Colonic mucosa (tissue), 4 donors: ENCODE measurements around the gene VSX1. TPM values are rescaled to one million over a fixed set of nuclear protein-coding genes. Genes with fewer than 3 reads are reported as not detected.

Source experiments
- DNase-seq: peaks from one replicate; pipeline ENCODE4 v3.0.0-alpha.2; 2020
- H3K27ac ChIP-seq: fragments of 200-600 bp; one replicate; pipeline ENCODE4 v1.8.0; 2021
- H3K27me3 ChIP-seq: fragments of 200-600 bp; one replicate; pipeline ENCODE4 v1.8.0; 2021
- H3K36me3 ChIP-seq: fragments of 200-600 bp; one replicate; pipeline ENCODE4 v1.8.0; 2021
- H3K4me1 ChIP-seq: fragments of 200-600 bp; one replicate; pipeline ENCODE4 v1.8.0; 2021; ENCODE audit warnings: mild to moderate bottlenecking
- H3K4me3 ChIP-seq: fragments of 200-600 bp; one replicate; pipeline ENCODE4 v1.8.0; 2021
- H3K9ac ChIP-seq, 2 donors: one replicate each; pipeline ENCODE4 v1.7.0; 2013; ENCODE audit warnings: control low read depth in 2 of 2, low read depth in 2 of 2, low read length in 2 of 2
- H3K9me3 ChIP-seq: fragments of 200-600 bp; one replicate; pipeline ENCODE4 v1.8.0; 2021
- intact Hi-C: fragments of 100-400 bp; cut with DNase I; formaldehyde crosslinking; loops from one replicate; pipeline ENCODE4 v1.14.1; 2022
- total RNA-seq, 2 donors: library from RNA; stranded (reverse); fragmentation: NEBNext Ultra II Directional in 1 of 2; extraction: Animal tissue kit (Norgen Biotek cat#: 25700) in 1 of 2; gene quantifications; one replicate each; pipeline ENCODE4 v1.2.1, GENCODE V29; 2021
- TF ChIP-seq, protein P1 (sequence below): fragments of 200-600 bp; IDR thresholded peaks from one replicate; pipeline ENCODE4 v1.8.0; 2022; ENCODE audit warnings: antibody characterized with exemption, mild to moderate bottlenecking
- donor health status: healthy.
- donor health status: DM: no; HTN: no; CAD: no.
- donor health status: DM: no; HTN: no; CAD: no.

Gene VSX1
- total RNA-seq, 2 donors from 2014 or later: not detected

DNA sequence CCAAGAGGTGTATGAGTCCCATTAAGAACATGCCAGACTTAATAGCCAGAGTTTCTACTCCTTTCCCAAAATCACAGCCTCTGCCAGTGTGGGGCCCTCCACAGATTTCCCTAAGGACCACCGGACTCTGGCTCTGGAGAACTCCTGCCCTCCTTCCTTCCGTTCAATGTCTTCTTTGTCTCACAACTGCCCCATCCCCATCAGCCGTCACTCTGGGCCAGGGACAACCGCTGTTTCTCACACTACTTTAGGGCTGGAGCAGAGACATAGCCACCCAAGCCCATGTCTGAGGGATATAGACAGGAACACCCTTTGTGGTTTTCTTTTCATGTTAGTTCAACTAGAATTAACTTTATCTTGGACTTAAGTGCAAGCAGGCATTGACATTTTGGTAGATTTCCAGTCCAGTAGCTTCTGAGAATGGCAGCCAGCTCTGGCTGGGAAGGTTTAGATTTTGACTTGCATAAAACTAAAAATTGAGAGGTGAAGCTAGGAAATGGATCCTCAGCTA, 17.3 kb downstream of the VSX1 start:
- H3K27me3 ChIP-seq: no peaks in the 10 kb centered on the region
- intact Hi-C loops: loop anchor here (1.0 to 10.0 kb wide), 2 partner anchors 70 to 340 kb away; partner anchors contain the start of gene GINS1
- H3K4me1 ChIP-seq: no peaks in the 10 kb centered on the region
- H3K4me3 ChIP-seq: no peak overlapping the region
- TF ChIP-seq, protein P1, sequence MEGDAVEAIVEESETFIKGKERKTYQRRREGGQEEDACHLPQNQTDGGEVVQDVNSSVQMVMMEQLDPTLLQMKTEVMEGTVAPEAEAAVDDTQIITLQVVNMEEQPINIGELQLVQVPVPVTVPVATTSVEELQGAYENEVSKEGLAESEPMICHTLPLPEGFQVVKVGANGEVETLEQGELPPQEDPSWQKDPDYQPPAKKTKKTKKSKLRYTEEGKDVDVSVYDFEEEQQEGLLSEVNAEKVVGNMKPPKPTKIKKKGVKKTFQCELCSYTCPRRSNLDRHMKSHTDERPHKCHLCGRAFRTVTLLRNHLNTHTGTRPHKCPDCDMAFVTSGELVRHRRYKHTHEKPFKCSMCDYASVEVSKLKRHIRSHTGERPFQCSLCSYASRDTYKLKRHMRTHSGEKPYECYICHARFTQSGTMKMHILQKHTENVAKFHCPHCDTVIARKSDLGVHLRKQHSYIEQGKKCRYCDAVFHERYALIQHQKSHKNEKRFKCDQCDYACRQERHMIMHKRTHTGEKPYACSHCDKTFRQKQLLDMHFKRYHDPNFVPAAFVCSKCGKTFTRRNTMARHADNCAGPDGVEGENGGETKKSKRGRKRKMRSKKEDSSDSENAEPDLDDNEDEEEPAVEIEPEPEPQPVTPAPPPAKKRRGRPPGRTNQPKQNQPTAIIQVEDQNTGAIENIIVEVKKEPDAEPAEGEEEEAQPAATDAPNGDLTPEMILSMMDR: no peak
- H3K9me3 ChIP-seq: no peaks in the 10 kb centered on the region
- no peak overlapping the region for H3K27ac ChIP-seq
- DNase-seq: no peak
- no peak overlapping the region for H3K9ac ChIP-seq
- H3K36me3 ChIP-seq: no peaks in the 10 kb centered on the region

DNA sequence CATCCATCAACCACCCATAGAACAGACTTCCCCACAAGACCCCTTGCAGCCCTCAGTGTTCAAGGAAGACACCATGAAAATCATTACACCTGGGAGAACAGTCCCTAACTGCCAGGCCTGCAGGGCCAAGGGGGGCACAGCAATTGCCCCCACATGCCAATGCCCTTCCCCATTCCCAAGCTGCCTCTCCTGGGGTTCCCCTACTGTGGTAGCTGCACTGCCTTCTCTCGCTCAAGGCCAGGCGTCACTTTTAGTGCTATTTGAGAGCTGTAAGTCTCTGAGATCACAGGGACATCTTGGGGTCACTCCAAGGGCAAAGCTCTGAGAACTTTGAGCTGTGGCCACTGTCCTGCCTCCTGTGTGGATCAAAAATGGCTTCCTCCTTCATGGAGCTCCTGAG, 18.0 kb downstream of the VSX1 start:
- TF ChIP-seq, protein P1: no peak
- no peaks in the 10 kb centered on the region for H3K9me3 ChIP-seq
- H3K36me3 ChIP-seq: no peaks in the 10 kb centered on the region
- no peaks in the 10 kb centered on the region for H3K27me3 ChIP-seq
- intact Hi-C loops: loop anchor here (10.0 kb wide), 1 partner anchor 341 kb away; the partner anchor contains the start of gene GINS1
- no peaks in the 10 kb centered on the region for H3K4me1 ChIP-seq
- no peak for DNase-seq
- H3K27ac ChIP-seq: no peak overlapping the region
- H3K4me3 ChIP-seq: no peak overlapping the region
- no peak overlapping the region for H3K9ac ChIP-seq

DNA sequence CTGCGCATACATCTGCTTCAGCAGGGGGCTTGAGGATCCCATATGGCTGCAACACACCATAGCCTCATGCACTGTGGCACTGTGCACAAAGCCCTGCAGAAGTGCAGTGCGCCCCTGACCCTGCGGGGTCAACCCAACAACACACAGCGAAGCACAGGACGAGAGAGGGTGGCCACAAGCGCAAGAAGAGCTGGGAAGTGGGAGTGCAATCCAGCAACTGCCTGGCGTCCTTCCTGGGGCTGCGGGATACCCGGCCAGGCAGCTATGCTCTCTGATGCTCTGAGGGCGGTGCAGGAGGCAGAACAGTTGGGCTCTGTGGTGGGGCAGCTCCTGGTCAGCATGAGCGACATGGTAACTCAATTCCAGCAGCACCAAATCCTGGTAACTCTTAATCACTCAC, 18.4 kb downstream of the VSX1 start:
- Histone ChIP-seq H3K9ac (no peak overlapping the region), H3K4me1 (no peaks in the 10 kb centered on the region), H3K27ac (no peak overlapping the region), H3K36me3 (no peaks in the 10 kb centered on the region), H3K4me3 (no peak overlapping the region), H3K27me3 (no peaks in the 10 kb centered on the region), H3K9me3 (no peaks in the 10 kb centered on the region)
- intact Hi-C loops: loop anchor here (10.0 kb wide), 1 partner anchor 341 kb away; the partner anchor contains the start of gene GINS1
- DNase-seq: no peak
- TF ChIP-seq, protein P1: no peak

DNA sequence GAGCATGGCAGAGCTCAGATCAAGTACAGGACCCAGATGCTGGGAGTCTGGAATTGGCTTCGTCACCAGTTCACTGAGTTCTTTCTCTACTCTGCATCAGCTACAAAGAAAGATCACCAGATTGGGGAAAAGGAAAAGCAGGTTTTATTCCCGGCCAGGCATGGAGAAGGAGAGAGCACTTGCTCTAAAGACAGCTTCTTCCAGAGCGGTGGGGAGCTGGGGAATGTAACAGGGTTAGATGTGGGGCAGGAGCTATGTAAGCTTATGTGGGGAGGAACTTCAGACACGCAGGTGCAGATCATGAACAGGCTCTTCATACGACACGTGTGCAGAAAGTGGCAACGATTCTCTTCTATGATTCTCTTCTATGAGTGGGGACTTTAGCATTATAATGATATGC, 19.1 kb downstream of the VSX1 start:
- Histone ChIP-seq H3K36me3 (no peaks in the 10 kb centered on the region), H3K9ac (no peak overlapping the region), H3K9me3 (no peaks in the 10 kb centered on the region), H3K4me3 (no peak overlapping the region), H3K4me1 (no peaks in the 10 kb centered on the region), H3K27ac (no peak overlapping the region), H3K27me3 (no peaks in the 10 kb centered on the region)
- TF ChIP-seq, protein P1: no peak
- DNase-seq: no peak
- intact Hi-C loops: loop anchor here (10.0 kb wide), 1 partner anchor 342 kb away; the partner anchor contains the start of gene GINS1

DNA sequence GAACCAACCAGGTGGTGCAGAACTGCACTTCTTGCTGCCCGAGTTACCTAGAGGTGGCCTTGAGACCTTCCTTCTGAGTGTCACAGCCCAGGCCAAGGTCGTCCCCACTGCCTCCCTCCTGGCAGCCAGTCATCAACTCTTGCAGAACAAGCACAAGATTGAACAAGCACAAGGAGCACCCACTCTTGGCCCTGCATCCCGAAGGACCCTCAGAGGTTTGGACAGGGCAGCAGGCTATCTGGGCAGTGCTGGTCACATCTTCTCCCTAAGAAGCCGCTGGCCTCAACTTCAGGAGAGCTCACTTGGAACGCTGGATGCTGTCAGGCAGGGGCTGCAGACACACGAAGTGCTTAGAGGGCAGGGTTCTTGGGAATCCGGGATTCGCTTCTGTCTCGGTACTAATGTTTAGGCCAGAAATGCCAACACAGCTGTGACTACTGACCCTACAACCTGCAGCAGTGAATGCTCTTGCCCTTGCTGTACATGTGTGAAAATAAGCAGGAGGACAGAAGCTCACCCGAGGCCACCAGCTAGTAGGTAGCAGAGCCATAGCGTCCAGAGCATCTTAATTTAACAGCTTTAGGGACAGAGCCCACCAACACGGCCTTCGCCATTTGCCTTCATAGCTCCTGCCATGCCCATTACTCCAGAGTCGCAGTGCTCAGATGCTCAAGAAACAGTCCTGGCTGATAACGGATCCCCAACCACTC, 20.0 kb downstream of the VSX1 start:
- H3K27me3 ChIP-seq: no peaks in the 10 kb centered on the region
- H3K36me3 ChIP-seq: no peaks in the 10 kb centered on the region
- no peak for DNase-seq
- intact Hi-C loops: loop anchor here (10.0 kb wide), 1 partner anchor 343 kb away; the partner anchor contains the start of gene GINS1
- H3K9ac ChIP-seq: no peak overlapping the region
- no peaks in the 10 kb centered on the region for H3K9me3 ChIP-seq
- TF ChIP-seq, protein P1: no peak
- no peak overlapping the region for H3K4me3 ChIP-seq
- no peak overlapping the region for H3K27ac ChIP-seq
- no peaks in the 10 kb centered on the region for H3K4me1 ChIP-seq
